Endothelial cell of umbilical vein (primary cell): ENCODE results near the gene RNGTT.

Source experiments
- POLR2AphosphoS5 ChIP-seq: IDR thresholded peaks from 2 replicates; pipeline ENCODE4 v1.6.1; 2012; ENCODE audit warnings: low read depth, mild to moderate bottlenecking, control low read depth, low read length, moderate library complexity; ENCODE audit not compliant: insufficient read depth
- TF ChIP-seq, protein P1 (sequence below), 2 donors: IDR thresholded peaks; 1 replicate in 1 of 2; 2 replicates in 1 of 2; pipeline ENCODE4 v1.5.1; 2011; ENCODE audit warnings: low read length in 2 of 2, mild to moderate bottlenecking in 2 of 2, moderate library complexity in 2 of 2, control low read depth in 1 of 2, inconsistent platforms in 1 of 2, low read depth in 1 of 2; ENCODE audit not compliant: insufficient read depth in 1 of 2; ENCODE audit errors: extremely low read depth in 1 of 2

DNA sequence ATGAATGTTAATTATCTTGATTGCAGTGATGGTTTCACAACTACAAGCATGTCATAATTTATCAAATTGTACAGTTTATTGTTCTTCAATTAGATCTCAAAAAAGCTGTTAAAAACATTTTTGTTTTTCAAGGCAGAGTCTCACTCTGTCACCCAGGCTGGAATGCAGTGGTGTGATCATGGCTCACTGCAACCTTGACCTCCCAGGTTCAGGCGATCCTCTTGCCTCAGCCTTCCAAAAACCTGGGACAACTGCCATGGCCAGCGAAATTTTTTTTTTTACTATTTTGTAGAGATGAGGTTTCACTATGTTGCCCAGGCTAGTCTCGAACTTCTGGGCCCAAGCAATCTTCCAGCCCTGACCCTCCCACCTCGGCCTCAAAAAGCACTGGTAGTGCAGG lies 286.1 kb downstream of the RNGTT start:
- TF ChIP-seq, protein P1, sequence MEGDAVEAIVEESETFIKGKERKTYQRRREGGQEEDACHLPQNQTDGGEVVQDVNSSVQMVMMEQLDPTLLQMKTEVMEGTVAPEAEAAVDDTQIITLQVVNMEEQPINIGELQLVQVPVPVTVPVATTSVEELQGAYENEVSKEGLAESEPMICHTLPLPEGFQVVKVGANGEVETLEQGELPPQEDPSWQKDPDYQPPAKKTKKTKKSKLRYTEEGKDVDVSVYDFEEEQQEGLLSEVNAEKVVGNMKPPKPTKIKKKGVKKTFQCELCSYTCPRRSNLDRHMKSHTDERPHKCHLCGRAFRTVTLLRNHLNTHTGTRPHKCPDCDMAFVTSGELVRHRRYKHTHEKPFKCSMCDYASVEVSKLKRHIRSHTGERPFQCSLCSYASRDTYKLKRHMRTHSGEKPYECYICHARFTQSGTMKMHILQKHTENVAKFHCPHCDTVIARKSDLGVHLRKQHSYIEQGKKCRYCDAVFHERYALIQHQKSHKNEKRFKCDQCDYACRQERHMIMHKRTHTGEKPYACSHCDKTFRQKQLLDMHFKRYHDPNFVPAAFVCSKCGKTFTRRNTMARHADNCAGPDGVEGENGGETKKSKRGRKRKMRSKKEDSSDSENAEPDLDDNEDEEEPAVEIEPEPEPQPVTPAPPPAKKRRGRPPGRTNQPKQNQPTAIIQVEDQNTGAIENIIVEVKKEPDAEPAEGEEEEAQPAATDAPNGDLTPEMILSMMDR (IDR thresholded peaks at IDR 0.05; ENCODE audit: extremely low read depth in 1 of 2, insufficient read depth in 1 of 2, low read depth in 1 of 2, low read length in 2 of 2), result no peak
- no peak for TF ChIP-seq POLR2AphosphoS5
